ENCODE results near the gene GAPDH. TPM values are rescaled to one million over a fixed set of nuclear protein-coding genes. Genes with fewer than 3 reads are reported as not detected.
"Not testable (repeated sequence)": the region's sequence is repeated elsewhere in the genome, so short reads cannot be mapped to it uniquely, and the experiment has no call there.

GAPDH gene
- total RNA-seq: 1,145 TPM

GRCh38 chr12:6533923-6534694, at the start of gene GAPDH:
TSS of gene GAPDH (plus strand) at chr12:6534517. CDS start at chr12:6534833, 316 bp downstream.
- ATAC-seq (peak; percentile 73), DNase-seq (ENCODE audit: low spot score) (peak; percentile 94)

- ATAC-seq (no peak), DNase-seq (ENCODE audit: low spot score) (no peak)
Measured at GRCh38 chr12:6488240-6488639, 46.1 kb upstream of the GAPDH start.

DNA sequence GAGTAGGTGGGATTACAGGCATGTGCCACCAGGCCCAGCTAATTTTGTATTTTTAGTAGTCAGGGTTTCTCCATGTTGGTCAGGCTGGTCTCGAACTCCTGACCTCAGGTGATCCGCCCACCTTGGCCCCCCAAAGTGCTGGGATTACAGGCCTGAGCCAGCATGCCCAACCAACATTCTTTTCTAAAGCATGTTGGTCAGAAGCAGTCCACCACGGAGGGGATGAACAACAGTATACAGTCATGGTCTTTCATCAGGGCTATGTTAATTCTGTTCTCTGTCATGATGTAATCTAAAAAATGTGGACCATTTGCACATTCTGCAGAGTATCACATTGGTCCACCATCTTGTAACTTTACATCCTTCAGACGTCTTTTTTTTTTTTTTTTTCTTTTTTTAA, 44.9 kb upstream of the GAPDH start:
- no peak for ATAC-seq
- DNase-seq (ENCODE audit: low spot score): no peak

- DNase-seq (ENCODE audit: low spot score); ATAC-seq: not testable (repeated sequence)
Measured at GRCh38 chr12:6490673-6491072, 43.6 kb upstream of the GAPDH start.

DNA sequence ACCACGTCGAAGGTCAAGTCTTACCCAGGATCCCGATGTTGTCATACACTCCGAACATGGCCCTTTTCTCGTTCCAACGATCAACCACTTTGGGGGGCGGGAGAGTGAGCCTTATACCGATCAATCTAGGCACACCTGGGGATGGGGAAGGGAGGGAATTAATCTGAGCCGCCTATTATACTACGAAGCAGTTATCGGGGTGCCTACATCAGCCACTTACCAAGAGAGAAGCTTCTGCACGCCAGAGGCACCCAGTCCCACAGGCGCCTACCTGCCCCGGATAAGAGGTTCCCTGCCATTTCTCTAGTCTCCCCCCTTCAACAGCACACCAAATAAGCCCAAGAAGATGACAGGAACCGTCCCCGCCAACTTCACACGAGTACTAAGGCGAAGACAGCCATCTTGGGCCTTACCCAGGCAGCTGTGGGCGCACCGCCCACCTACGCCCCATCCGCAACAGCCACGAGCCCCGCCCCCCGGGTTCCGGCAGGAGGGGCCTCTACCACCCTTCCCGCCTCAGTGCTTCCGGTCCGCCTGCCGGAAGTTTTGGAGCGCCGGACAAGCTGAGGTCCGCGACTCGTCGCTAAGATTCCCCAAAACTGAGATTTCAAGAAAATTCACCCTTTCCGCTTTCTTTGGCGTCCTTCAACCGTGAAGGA, 41.4 kb upstream of the GAPDH start, which contains the start of gene MRPL51:
TSS of gene MRPL51 (minus strand) at position 425 of the 659 bp plus-strand sequence. CDS start at position 299, 126 bp downstream.
- ATAC-seq (peak; percentile 94), DNase-seq (ENCODE audit: low spot score) (peak; percentile 97)

GRCh38 chr12:6493497-6494257, 40.6 kb upstream of the GAPDH start, which contains the start of gene NCAPD2:
TSS of gene NCAPD2 (plus strand) at chr12:6494102. CDS start at chr12:6495099, 997 bp downstream.
- DNase-seq (ENCODE audit: low spot score): peak; percentile 95
- peak; percentile 94 for ATAC-seq

DNA sequence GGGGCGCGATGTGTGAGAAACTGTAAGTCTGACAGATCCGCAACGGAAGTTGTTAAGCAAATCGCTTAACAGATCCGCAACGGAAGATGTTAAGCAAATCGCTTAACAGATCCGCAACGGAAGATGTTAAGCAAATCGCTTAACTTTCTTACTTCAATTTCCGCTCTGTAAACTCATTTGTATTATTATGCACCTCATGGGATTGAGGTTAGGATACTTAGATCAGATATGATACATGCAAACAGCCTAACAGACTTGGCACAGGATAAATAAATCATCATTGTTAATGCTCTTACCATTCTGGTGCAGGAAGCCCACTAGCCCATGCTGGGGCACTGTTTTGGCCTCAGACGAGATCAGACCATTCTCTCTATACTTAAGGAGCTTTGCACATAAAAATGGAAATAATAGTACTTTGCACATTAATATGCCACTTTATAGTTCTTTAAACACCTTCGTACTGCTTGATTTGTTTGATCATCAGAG, 40.0 kb upstream of the GAPDH start:
- DNase-seq (ENCODE audit: low spot score) (no peak), ATAC-seq (no peak)

- ATAC-seq (no peak), DNase-seq (ENCODE audit: low spot score) (no peak)
Measured at GRCh38 chr12:6494968-6495367, 39.3 kb upstream of the GAPDH start.

GRCh38 chr12:6497291-6497690, 37.0 kb upstream of the GAPDH start:
- ATAC-seq; DNase-seq (ENCODE audit: low spot score): not testable (repeated sequence)

GRCh38 chr12:6500466-6500865, 33.9 kb upstream of the GAPDH start:
- ATAC-seq (no peak), DNase-seq (ENCODE audit: low spot score) (no peak)

GRCh38 chr12:6507102-6507998, 27.0 kb upstream of the GAPDH start:
- DNase-seq (ENCODE audit: low spot score) (no peak), ATAC-seq (no peak)

DNA sequence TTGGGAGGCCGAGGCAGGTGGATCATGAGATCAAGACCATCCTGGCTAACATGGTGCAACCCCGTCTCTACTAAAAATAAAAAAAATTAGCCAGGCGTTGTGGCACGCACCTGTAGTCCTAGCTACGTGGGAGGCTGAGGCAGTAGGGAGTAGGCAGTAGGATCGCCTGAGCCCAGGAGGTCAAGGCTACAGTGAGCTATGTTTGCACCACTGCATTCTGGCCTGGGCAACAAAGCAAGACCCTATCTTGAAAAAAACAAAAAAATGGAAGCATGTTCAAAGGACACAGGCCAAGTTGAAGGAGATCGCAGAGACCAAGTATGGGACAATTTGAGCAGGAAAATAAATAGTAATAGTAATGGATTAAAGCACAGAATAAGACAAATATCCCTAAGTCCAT, 26.2 kb upstream of the GAPDH start:
- DNase-seq (ENCODE audit: low spot score) (no peak), ATAC-seq (no peak)

DNA sequence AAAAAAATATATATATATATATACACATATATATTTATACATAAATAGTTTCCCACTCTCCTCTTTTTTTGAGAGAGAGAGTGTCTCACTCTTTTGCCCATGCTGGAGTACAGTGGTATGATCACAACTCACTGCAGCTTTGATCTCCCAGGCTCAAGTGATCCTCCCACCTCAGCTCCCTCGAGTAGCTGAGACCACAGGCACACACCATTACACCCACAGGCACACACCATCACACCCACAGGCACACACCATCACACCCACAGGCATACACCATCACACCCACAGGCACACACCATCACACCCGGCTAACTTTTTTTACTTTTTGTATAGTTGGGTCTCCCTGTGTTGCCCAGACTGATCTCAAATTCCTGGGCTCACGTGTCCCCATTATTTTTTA, 14.1 kb upstream of the GAPDH start:
- ATAC-seq: no peak
- no peak for DNase-seq (ENCODE audit: low spot score)

DNA sequence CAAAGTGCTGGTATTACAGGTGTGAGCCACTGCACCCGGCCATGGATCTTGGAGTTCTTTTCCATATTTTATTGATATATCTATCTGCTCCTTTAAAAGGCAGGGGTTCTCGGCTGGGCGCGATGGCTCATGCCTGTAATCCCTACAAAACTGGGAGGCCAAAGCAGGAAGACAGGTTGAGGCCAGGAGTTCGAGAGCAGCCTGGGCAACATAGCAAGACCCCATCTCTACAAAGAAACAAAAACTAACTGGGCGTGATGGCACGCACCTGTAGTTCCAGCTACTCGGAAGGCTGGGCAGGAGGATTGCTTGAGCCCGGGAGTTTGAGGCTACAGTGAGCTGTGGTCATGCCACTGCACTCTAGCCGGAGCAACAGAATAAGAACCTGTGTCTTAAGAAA, 12.1 kb upstream of the GAPDH start:
- DNase-seq (ENCODE audit: low spot score) (no peak), ATAC-seq (no peak)

- DNase-seq (ENCODE audit: low spot score): no peak
- no peak for ATAC-seq
Measured at GRCh38 chr12:6523708-6524107, 10.6 kb upstream of the GAPDH start.

GRCh38 chr12:6524648-6525047, 9.7 kb upstream of the GAPDH start:
- DNase-seq (ENCODE audit: low spot score) (no peak), ATAC-seq (no peak)

DNA sequence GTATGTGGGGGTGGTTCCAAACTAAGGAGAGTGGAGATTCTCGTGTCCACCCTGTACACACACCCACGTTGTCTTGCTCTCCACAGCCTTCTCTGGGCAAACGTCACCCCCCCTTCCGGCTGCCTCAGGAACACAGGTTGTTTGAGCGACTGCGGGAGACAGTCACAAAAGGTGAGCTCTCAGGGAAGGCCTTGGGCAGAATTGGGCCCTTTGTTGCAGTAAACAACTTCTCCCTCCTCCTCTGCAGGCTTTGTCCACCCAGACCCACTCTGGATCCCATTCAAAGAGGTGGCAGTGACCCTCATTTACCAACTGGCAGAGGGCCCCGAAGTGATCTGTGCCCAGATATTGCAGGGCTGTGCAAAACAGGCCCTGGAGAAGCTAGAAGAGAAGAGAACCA, 8.1 kb upstream of the GAPDH start:
- DNase-seq (ENCODE audit: low spot score) (no peak), ATAC-seq (no peak)

GRCh38 chr12:6526766-6527525, 7.4 kb upstream of the GAPDH start:
- ATAC-seq (no peak), DNase-seq (ENCODE audit: low spot score) (no peak)

- DNase-seq (ENCODE audit: low spot score) (no peak), ATAC-seq (no peak)
Measured at GRCh38 chr12:6527711-6528110, 6.6 kb upstream of the GAPDH start.
